NCI-H2227 (cell line): ENCODE results near the gene LTF.

ENCODE experiments used
- DNase-seq: peaks from one replicate; lab custom pipeline; 2025; ENCODE audit not compliant: unreplicated experiment; lab: John Stamatoyannopoulos, UW

The LTF gene

DNA sequence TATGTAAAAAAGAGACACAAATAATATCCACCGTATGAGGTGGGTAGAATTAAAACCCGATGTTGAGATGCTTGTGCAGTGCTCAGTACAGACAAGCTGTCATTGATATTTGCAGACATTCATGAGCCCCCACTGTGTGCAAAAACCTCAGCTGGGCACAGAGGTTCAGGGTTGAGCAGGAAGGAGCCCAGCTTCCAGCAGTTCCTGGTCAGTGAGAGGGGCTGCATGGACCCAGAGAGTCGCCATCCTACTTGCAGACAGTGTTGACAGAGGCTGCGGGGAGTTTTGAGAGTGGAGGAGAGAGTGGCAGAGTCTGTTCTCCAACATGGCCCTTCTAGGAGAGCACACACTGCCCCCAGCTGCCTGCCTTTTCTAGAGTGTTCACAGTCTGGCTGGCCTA, 6.1 kb upstream of the LTF start:
- DNase-seq = no peak

DNA sequence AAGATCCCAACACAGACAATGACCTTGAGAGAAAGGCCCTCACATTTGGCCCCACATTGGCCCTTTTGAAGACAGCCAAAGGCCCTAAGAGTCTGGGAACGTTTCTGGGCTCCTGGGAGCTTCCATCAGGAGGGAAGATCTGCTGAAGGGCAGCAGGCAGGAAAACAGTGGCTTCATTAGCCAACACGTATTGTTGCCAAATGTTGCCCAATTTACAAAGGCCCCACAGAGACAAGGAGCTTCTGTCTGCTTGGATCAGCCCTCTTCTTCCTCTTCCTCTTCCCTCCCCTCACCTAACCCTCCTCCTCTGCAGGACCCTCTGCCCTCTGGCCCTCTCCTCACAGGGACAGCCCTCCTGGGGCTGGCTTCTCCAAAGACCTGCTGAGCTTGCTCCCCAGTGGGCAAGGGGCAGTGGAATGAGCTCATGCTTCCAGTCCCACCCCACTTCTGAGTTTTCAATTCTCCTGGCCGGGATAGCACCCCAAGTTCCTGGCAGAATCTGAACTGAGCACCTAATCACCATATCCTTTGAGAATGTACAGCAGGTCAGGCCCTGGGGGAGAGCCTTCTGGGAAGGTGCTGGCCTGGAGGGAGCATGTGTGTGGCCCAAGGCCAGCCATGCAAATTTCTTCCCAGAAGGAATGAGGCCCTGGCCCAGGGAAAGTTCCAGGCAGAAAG, 5.1 kb upstream of the LTF start:
- DNase-seq = no peak

DNA sequence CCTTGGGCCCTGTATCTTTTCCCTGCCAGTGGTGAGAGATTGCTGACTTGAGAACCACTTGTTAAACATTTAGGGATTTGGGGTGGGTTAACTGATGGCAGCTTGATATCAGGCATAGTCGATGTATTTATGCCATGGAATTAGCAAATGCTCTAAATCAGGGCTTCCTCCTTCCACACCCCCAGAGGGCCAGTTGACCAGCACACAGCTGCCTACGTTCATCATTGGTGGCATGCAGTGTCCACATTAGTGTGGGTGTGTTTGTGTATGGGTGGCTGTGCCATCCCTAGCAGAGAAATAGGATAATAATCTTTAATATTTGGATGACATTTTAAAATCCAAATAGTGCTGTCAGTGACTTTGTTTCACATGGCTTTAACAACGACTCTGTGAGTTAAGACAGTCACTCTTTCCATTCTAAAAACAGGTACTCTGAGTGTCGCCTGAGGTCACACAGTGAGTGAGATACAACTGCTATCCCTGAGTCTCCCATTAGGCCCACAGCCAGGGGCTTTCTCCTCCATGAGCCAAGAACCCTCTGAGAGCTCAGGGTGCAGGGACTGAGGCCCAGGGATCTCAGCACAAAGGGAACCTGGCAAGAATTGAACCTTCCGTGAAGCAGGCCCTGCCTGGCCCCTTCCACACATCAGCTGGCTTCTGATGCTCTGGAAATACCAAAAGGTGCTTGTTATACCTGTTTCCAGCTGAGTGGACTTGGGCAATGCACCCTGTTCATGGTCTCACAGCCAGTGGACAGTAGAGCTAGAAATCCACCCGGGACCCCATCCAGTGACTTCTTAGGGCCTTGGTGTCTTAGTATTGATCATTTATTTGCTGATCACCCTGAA, 4.3 kb upstream of the LTF start:
- DNase-seq = no peak

DNA sequence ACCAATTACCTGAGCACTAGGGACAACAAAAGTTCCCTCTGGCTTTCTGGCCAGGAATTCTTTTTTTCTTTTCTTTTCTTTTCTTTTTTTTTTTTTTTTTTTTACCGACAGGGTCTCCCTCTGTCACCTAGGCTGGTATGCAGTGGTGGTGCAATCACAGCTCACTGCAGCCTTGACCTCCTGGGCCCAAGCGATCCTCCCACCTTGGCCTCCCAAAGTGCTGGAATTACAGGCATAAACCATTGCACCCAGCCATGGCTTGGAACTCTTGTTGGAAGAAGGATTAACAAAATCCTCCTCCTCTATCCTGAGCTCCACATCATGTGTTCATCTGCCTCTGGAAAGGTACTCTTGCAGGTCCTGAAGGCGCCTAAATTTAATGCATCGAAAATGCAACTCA, 2.9 kb upstream of the LTF start:
- DNase-seq = no peak

DNA sequence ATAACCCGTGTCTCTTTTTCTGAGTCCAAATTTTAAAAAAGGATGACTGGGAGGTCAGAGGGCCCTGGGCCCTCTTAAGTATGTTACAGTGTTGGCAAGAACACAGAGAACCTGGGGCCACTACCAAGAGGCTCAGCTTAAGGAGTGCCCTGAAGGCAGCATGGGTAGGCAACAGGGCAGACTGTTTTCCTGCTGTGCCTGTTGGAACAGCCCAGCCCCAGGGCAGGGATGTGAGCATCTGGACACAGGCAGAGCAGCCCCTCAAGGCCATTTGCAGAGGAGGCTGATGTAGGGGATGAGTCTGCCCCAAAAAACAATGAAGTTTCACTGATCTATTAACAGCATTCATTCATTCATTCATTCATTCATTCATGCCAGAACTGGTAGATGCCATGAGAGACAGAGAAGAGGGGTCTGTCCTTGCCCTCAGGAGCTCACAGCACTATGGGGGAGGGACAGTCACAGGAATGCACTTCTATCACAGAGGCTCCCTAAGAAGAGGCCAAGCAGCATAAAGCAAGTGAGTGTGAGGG, 2.2 kb upstream of the LTF start:
- no peak for DNase-seq

DNA sequence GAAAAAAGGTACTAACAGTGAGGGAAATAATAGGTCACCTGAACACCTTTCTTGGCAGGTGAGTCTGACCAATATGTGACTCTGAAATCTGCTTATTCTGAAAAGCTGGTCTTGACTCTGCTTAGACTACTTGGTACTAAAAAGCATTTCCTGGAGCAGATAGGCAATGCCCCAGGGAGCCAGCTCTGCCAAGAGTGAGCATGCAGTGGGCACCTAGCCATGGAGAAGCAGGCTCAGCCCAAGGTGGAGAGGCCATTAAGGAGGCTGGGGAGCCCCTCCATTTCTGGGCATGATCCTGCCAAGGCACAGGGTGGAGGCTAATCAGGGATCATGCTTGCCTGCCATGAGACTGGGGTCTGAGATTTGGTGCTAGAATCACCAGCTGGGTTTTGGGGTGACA, 1.6 kb upstream of the LTF start:
- no peak for DNase-seq

DNA sequence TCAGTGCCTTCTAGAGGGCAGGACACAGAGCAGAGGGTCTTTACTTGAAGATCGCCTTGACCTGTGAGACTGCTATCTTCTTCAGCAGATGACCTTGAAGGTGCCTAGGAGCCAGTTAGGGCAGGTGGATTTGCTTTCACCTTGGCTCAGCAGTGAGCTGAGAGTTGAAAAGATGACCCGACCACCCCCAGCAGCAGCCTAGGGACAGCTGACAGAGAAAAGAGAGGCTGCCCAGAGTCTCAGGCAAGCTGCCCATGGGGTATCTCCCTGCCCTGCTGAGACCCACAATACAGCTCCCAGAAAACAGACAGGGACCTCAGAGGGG, 453 bp upstream of the LTF start:
- no peak for DNase-seq

DNA sequence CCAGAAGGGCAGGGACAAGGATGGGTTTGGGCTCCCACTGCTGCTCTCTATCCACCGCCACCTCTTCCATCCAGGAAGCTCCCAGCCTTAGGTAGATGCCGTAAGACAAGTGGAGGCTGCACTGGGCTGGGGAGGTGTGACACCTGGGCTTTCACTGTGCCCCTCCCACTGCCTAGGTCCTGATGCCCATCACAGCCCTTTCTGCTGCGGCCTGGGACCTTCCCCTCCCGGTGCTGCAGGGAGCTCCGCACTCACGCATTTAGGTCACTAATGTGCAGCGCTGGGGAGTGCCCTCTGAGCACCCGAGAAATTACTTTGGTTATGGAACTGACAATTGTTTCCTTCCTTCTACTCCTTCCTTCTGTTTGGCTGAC, 850 bp downstream of the LTF start:
- DNase-seq = no peak

DNA sequence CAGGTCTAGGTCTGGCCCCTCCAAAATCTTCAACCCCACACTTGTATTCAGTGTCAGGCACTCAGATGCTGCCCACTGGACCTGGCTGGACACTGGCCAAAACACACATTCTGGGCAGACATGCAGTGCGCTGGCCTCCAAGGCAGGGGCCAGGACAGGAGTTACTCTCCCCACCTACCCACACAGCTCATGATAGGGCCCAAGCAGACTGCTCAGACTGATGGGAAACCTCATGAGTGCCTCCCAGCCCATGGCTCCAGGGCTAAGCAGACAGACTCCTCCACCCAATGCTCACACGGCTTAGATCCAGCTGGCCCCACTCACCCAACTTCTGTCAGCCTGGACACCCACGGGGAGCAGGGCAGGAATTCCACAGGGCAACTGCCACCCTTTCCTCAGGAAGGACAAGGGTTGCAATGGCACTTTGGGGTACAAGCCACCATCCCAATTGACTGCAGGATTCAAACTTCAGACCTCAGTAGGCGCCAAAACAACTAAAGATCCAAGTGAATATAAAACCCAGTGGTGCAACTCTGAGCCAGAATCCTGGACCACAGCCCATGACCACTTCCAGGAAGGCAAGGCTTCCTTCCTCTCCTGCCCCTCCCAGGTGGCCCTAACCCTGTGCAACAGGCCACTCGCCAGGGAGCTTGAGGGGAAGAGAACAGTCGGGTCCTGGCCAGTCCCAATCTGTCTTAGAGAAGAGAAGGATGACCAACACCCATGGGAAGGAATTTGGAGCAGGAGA, 1.4 kb downstream of the LTF start:
- no peak for DNase-seq

DNA sequence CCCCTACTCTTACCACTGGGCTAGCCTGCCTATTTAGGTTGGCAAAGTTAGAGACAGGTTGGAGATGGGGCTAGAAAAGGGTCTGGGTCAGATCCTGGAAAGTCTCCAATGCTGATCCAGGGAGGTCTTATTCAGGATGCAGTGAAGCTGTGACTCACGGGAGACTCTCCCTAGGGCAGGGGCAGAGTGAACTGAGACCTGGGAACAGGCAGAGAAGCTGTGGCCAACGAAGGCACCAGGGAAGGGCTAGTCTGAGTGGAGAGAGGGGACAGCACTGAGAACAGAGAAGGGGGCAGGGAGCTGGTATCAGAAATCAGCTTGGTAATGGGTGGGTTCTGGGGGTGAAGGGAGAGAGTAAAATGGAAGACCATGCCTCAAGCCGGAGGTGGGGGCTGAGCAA, 2.2 kb downstream of the LTF start:
- no peak for DNase-seq

DNA sequence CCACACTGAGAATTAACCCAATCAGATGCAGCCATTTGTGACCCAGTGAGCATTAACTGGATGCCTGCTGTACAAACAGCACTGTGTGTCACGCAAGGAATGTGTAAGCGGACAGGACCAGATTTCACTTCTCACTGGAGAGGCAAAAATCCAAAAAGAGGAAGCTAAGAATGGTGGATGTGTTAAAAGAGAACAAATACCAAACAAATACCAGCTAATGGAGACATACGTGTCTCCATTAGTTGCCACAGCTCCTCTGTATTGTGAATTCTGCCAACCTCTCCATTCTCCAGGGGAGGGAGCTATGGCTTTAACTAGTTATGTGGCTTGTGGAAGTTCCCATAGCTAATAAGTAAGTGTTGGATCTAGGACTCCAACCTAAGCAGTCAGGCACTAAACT, 2.6 kb downstream of the LTF start:
- DNase-seq = no peak

DNA sequence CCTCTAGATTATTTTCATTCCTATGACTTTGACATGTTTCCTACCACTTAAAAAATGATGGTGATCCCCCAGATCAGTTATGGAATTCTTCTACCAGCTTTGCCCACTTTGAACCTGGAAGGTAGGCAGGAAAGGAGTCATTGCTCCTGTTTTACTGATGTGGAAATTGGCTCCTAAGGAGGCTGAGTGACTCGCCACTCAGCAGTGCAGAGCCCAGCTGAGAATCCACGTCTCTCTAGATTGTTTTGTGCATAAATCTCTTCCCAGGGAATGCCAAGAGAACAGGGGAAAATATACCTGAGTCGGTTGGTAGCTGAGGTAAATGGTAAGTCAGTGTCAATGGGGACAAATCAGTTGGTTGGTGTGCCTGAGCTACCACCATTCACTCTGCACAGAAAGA, 4.7 kb downstream of the LTF start:
- no peak for DNase-seq

DNA sequence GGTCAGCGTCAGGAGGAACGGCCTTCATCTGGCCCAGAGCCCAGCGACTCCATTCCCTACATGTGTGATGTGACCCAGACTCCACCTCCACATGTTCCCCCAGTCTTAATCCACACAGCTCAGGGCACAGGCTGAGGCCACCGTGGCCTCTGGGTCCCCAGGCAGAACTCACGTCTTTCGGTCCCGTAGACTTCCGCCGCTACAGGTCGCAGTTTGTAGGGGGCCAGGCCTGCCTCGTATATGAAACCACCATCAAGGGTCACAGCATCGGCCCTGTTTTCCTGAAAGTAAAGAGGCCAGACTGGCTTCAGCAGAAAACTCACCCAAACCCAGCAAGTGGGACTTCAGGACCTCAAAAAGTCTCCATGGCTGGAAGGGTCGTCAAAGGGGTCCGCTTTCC, 8.6 kb downstream of the LTF start:
- no peak for DNase-seq

DNA sequence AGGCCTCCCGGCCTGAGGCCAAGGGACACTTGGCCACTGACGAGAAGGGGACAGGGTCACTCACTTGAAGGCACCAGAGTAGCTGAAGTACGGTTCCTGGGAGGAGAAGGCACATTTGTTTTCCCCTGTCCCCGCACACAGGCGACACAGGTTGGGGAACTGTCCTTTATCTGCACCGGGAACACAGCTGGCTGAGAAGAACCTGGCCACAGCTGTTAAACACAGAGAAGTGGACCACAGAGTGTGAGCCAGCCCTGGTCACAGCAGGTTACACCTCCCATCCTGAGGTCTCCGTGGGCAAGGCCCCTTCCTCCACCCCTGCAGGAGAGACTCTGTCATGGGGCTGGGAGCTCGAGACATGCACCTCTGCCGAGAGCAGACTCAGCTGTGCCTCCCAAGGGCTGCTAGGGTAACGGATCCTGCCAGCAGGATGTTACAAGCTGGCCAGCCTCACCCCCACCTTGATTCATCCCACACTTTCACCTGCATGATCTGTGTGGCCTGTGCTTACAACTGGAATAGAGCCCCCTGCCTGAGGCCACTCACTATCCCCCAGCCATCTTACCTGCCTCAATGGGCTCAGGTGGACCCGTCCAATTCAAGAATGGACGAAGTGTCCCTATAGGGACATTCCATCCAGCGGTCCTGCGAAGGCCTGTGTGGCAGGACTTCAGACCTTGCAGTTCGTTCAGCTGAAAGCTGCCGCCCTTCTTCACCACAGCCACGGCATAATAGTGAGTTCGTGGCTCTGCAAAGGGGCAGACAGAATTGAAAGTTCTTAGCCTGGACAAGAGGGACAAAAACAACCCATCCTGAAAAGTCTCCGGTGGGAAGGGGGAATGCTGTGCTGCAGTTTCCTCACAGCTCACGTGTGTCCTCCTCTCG, 9.2 kb downstream of the LTF start:
- no peak for DNase-seq

DNA sequence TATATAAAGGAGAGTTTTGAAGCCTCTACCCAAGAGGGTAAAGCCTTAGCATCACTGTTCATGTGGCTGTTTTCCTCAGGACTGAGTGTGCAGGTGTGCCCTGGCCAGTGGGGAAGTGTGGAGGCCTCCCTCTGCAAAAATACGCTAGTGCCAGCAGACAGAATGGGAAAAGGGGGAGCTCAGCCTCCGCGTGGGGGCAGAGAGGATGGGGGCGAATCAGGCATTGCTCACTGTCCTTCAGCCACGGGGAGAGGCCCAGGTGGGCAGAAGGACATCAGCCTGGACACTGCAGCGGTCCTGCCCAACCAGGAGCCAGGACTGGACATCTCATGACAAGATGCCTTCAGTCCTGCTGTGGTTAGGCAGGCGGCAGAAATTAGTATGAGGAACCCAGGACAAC, 10.1 kb downstream of the LTF start:
- DNase-seq = no peak

DNA sequence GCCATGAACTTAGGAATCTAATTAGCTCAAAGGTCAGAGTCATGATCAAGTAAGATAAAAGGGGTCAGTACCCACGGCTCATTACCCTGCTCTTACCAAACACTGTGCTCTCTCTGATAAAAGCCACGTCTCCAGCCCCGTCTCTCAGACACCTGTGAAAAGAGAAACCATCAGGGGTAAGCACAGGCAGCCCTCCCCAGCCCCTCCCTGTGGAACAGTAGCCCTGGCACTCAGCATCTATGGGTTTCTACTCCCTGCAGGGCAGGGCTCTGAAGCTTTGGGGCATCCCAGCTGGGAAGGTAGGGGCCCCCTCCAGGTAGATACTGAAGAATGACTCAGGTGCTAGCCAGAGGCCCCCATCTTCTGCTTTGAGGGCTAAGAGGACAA, 10.5 kb downstream of the LTF start:
- DNase-seq = no peak

DNA sequence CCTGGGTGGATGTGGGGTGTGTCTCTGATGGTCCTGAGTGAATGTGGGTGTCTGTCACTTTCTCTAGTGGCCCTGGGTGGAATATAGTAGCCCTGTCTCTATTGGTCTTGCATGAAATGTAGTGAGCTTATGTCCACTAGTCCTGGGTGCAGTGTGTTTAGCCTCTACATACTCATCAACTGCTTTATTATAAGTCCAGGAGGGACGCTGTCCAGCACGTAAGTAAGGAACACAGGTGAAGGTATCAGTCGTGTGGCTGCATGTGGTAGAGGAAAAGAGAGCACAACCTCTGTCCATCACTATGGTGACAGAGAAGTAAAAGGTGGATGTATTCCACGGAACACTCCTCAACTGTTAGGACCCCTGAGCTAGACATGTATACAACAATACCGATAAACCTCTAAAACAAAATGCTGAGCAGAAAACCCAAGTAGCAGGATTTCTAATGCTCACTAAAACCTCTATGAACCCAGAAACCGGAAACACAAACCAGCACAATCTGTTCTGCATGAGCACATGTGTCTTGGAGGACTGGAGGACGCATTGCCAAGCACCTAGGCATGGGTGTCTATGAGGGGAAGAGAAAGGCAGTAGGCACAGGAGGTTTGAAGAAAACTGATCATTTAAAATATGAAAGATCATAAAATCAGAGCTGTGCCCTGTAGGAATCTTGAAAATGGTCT, 11.0 kb downstream of the LTF start:
- DNase-seq = no peak

DNA sequence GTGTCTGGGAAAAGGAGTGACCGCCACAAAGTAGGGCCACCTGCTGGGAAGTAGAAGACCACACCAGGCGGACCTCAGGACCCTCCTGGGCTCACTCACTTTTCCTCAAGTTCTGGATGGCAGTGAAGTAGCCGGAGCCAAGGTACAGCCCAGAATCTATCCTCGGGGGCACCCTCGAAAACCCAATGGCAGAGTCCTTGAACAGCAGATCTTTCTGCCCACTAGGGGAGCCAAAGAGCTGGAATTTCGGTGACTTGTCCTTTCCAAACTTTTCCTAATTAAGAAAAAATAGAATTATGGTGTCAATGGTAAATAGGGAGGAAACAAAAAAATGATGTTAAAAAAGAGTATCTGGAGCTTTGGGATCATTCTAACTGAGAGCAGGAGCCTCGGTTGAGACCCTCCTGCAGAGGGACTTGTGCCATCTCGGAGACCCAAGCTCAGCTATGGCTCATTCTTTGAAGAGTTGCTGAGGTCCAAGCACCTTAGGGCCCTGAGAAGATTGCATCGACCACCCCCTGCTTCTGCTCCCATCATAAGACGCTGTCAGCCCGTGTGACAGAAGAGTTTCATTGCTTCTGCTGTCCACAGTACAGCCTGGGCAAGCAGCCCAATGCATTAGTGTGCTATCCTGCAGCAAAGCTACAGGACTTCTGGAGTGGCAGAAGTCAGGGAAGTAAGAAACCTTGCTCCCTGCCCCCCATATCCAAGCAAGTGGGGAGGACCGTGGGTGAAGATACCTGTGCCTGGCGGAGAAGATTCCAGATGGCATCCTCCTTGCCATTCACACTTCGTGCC, 14.8 kb downstream of the LTF start:
- no peak for DNase-seq

DNA sequence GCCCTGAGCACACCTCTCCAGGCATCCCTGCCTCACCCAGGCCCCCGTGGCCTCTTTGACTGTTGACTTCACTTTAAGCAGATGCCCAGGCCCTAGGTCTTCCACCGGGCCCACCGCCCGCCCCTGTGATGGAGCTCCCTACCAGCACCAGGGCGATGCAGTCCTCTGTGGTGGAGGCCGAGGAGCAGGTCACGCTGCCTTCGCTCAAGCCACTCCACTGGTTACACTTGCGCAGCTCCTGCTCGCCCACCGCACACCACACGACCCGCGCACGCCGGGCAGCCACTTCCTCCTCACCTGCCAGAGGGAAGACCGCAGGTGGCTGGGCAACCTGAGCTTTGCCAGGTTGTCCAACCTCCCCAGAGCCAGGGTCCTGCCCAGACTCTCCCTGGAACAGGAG, 16.0 kb downstream of the LTF start:
- no peak for DNase-seq
